Ectodermal cell (in vitro differentiated cells): Measurements from ENCODE around the gene ABO.
"Not testable (repeated sequence)": the region's sequence is repeated elsewhere in the genome, so short reads cannot be mapped to it uniquely, and the experiment has no call there.

Source experiments
- H3K27ac ChIP-seq: 2 replicates; pipeline ENCODE4 v1.7.0; 2013; ENCODE audit warnings: mild to moderate bottlenecking, low read depth, low read length; ENCODE audit not compliant: insufficient read depth, poor library complexity, severe bottlenecking
- H3K27me3 ChIP-seq: 2 replicates; pipeline ENCODE4 v1.7.0; 2013; ENCODE audit warnings: mild to moderate bottlenecking, low read length; ENCODE audit not compliant: insufficient read depth, control insufficient read depth, poor library complexity, severe bottlenecking
- H3K36me3 ChIP-seq: one replicate; pipeline ENCODE4 v1.7.0; 2013; ENCODE audit warnings: low read length; ENCODE audit not compliant: control insufficient read depth, insufficient read depth
- H3K4me1 ChIP-seq: one replicate; pipeline ENCODE4 v1.7.0; 2013; ENCODE audit warnings: low read length; ENCODE audit not compliant: control insufficient read depth, insufficient read depth
- H3K4me3 ChIP-seq: 2 replicates; pipeline ENCODE4 v1.7.0; 2013; ENCODE audit warnings: low read depth, low read length, control low read depth; ENCODE audit not compliant: insufficient read depth
- H3K9me3 ChIP-seq: 2 replicates; pipeline ENCODE4 v1.7.0; 2013; ENCODE audit warnings: mild to moderate bottlenecking, low read length, moderate library complexity; ENCODE audit not compliant: control insufficient read depth
- WGBS, 2 experiments: methylation state at CpG; one replicate each; pipeline ENCODE4 v1.1.7; 2013; ENCODE audit warnings: missing lambda C conversion rate in 2 of 2; 5-methylcytosine and 5-hydroxymethylcytosine counted together

Gene ABO

DNA sequence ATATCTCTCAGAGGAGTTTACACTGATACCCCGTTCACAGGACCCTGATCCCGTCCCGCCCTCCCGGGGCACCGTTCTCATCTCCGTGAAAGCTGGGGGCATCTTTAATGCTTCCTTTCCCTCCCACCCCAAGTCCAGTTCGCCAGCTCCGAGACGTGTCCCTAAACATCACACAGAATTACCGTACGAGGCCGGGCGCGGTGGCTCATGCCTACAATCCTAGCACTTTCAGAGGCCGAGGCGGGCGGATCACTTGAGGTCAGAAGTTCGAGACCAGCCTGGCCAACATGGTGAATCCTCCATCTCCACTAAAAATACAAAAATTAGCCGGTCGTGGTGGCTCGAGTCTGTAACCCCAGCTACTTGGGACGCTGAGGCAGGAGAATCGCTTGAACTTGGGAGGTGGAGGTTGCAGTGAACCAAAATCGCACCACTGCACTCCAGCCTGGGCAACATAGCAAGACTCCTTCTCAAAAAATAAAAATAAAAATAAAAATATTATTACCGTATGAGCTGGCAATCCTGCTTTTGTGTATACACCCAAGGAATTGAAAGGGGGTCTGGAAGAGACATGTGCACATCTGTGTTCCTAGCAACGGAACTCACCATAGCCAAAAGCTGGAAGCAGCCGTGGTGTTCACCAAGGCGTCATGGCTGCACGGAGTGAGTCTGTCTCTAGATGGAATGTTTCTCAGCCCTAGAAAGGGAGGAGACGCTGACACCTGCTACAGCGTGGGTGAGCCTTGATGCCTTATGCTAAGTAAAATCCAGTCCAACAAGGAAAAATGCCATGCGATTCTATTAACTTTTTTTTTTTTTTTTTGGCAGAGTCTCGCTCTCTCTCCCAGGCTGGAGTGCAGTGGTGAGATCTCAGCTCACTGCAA lies 1.2 kb upstream of the ABO start:
- H3K4me1 ChIP-seq = peaks cover 7% of the 10 kb centered on the region
- H3K27ac ChIP-seq = no peak overlapping the region
- 68 to 69% methylated on average over 33 of the region's 33 CpGs for WGBS, 2 experiments
- no peaks in the 10 kb centered on the region for H3K9me3 ChIP-seq
- peak overlapping the region; percentile 37 for H3K4me3 ChIP-seq
- peaks cover 72% of the 10 kb centered on the region for H3K27me3 ChIP-seq
- H3K36me3 ChIP-seq = no peaks in the 10 kb centered on the region

DNA sequence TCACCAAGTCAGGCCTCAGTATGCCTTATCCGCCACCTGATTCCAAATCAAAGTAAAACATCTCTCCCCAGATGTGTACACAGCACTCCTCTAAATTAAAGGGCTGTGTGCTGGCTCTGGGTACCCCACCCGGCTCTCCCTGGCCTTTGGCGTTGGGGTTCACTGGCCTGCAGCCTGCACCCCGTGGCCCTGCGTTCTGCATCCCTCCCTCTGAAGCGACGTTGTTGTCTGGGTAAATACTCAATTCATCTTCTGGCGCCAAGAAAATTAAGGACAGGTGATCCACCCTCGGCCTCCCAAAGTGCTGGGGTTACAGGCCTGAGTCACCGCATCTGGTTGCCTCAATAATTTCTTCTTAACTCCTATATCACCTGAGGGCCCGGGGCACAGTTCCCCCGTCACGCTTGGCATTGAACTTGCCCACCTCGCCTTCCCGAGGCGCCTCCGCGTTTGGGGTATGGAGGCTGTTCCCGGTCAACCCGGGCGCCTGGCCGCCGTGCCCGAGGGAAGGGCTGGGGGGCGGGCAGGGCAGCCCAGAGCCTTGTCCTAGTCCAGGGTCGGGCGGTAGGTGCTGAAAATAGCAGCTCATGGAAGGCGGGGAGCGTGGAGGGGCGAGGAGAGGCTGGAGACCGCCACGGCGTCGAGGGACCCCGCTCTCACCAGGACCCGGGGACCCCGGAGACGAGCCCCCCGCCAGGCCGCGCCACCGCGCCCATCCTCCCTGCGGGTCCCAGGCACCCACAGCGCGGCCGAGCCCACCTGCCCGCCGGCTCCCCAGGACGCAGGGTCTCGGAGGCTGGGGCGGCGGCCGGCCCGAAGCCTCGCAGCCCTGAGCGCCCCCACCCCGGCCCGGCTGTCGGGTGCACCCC lies 531 bp downstream of the ABO start:
- Histone ChIP-seq H3K27me3 (peaks cover 73% of the 10 kb centered on the region), H3K36me3 (no peaks in the 10 kb centered on the region), H3K27ac (no peak overlapping the region), H3K4me1 (peaks cover 7% of the 10 kb centered on the region), H3K9me3 (no peaks in the 10 kb centered on the region), H3K4me3 (peak overlapping the region; percentile 37)
- WGBS, 2 experiments = 61 to 65% methylated on average over 60 of the region's 60 CpGs

DNA sequence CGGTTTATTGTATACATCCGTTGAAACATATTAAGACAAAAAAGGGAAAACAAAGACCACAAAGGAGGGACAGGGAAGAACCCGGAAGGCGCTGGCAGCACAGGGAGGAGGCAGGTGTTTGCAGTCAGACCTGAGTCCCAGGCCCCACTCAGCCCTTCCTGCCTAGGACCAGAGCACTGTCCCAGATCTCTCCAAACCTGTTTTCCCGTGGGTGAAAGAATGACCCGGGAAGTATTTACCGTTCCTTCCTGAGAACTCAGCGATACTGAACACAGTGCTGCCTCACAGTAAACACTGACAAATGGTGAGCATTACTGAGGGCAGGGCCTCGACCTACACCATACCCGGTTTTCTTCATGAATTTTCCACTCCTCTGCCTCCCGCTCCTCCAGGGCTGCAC lies 1.2 kb downstream of the ABO start:
- Histone ChIP-seq H3K9me3 (no peaks in the 10 kb centered on the region), H3K27ac (no peak overlapping the region), H3K4me3 (no peak overlapping the region), H3K4me1 (peaks cover 7% of the 10 kb centered on the region), H3K36me3 (no peaks in the 10 kb centered on the region), H3K27me3 (peaks cover 73% of the 10 kb centered on the region)
- 88 to 89% methylated on average over 11 of the region's 11 CpGs for WGBS, 2 experiments

DNA sequence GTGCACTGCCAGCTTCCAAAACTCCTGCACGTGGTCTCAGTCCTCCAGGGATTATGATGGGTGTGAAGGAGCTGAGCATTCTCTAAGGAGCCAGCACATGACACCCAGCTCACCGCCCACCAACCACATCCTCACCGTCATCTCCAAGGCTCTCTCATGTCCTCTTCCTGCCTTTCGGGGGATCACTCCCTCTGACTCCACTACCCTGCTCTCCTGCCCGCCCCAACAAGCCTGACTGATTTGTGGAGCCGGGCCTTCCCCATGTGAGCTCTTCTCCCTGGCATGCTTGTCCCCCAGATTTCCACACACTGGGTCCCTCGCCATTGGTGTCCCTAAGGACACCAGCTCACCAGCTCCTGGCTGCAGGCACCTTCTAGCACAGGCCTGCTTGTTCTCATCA lies 1.9 kb downstream of the ABO start:
- H3K27me3 ChIP-seq = peaks cover 70% of the 10 kb centered on the region
- WGBS, 2 experiments = 76% methylated on average over 7 of the region's 7 CpGs

DNA sequence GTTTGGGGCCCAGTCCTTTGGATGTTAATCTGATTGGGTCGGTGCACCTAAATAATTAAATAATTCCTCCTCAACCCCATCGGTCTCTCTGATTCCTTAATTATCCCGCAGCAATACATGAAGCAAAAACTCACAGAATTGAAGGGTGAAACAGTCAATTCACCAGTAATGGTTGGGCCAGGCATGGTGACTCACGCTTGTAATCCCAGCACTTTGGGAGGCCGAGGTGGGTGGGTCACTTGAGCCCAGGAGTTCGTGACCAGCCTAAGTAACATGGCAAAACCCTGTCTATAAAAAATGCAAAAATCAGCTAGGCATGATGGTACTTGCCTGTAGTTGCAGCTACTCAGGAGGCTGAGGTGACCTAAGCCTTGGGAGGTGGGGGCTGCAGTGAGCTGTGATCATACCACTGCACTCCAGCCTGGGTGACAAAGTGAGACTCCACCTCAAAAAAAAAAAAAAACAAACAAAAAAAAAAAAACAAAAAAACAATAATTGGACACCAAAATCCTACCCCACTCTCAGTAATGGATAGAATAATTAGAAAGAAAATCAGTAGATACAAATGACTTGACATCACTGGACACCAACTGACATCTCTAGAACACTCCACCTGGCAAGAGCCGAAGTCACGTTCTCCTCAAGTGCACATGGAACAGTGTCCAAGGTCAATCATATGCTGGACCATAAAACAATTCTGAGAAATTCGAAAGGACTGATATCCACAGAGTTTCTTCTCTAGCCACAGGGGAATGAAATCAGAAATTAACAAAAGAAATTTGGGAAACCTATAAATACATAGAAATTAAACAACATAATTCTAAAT lies 5.3 kb downstream of the ABO start:
- Histone ChIP-seq H3K27me3 (peaks cover 37% of the 10 kb centered on the region), H3K4me3 (no peak overlapping the region), H3K27ac (no peak overlapping the region), H3K36me3 (no peaks in the 10 kb centered on the region), H3K4me1 (no peaks in the 10 kb centered on the region), H3K9me3 (no peaks in the 10 kb centered on the region)
- 88 to 91% methylated on average over 9 of the region's 9 CpGs for WGBS, 2 experiments

More for the DNA sequence above, 1.9 kb downstream of the ABO start:
- H3K4me3 ChIP-seq = no peak overlapping the region
- no peak overlapping the region for H3K27ac ChIP-seq
- H3K36me3 ChIP-seq = no peaks in the 10 kb centered on the region
- H3K9me3 ChIP-seq = no peaks in the 10 kb centered on the region
- peaks cover 7% of the 10 kb centered on the region for H3K4me1 ChIP-seq

DNA sequence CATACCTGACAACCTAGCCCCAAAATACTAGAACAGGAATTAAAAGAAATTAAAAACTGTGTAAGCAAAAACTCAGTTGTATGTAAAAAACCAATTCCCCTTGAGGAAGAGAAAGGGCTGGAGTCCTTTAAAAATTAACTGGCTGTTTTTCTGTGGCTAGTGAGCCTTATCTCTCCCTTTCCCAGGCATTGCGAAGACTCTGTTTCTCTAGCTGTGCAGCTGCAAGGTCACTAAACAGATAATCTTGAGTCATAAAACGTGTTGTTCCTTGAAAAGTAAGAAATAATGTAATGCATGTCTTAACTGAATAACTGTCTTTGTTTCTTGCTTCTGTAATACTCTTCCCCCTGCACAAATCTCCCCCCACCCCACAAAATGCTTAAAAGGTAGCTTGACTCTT lies 5.9 kb downstream of the ABO start:
- 83 to 86% methylated on average over 2 of the region's 2 CpGs for WGBS, 2 experiments
- not testable (repeated sequence) for H3K4me1 ChIP-seq, H3K27ac ChIP-seq, H3K36me3 ChIP-seq, H3K4me3 ChIP-seq, H3K9me3 ChIP-seq
- peaks cover 30% of the 10 kb centered on the region for H3K27me3 ChIP-seq

DNA sequence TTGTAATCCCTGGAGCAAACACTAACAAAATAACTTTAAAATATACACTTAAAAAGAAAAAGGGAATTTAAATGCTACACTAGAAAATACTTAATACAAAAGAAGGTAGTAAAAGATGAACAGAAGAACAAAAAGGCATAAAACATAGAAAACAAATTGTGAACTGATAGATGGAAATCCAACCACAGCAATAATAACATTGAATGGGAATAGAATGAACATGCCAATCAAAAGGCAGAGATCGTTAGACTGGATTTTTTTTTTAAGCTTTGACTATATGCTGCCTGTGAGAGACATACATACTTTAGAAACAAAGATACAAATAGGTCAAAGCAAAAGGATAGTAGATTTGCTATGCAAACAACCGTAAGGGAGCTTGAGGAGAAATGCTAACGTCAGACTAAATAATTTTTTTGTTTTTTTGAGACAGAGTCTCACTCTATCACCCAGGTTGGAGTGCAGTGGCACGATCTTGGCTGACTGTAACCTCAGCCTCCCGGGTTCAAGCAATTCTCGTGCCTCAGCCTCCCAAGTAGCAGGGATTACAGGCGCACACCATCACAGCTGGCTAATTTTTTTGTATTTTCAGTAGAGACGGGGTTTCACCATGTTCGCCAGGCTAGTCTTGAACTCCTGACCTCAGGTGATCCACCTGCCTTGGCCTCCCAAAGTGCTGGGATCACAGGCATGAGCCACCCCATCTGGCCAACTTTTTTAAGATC lies 6.5 kb downstream of the ABO start:
- Histone ChIP-seq H3K4me3 (no peak overlapping the region), H3K27me3 (peaks cover 24% of the 10 kb centered on the region)
- WGBS, 2 experiments = 81 to 82% methylated on average over 9 of the region's 9 CpGs

DNA sequence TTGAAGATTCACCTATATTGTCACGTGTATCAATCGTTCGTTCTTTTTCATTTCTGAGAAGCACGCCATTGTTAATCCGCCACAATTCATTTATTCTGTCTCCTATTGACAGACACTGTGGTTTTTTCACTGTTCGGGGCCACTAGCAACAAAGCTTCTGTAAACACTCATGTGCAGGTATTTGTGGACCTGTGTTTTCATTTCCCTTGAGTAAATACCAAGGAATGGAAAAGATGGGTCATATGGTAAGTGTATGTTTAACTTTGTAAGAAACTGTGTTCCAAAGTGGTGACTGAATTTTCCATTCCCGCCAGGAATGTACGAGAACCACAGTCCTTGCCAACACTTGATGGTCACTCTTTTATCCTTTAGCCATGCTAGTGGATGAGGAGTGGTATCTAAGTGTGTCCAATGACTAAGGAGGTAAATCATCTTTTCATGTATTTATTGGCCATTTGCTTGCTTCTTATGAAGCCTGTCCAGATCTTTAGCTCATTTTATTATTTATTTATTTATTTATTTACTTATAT lies 10.7 kb downstream of the ABO start:
- Histone ChIP-seq H3K36me3 (no peaks in the 10 kb centered on the region), H3K27me3 (no peaks in the 10 kb centered on the region), H3K27ac (no peak overlapping the region), H3K9me3 (no peaks in the 10 kb centered on the region), H3K4me1 (no peaks in the 10 kb centered on the region), H3K4me3 (no peak overlapping the region)
- WGBS, 2 experiments = 90 to 92% methylated on average over 8 of the region's 8 CpGs

More for the DNA sequence above, 6.5 kb downstream of the ABO start:
- Histone ChIP-seq H3K4me1 (no peaks in the 10 kb centered on the region), H3K9me3 (no peaks in the 10 kb centered on the region), H3K27ac (no peak overlapping the region), H3K36me3 (no peaks in the 10 kb centered on the region)

DNA sequence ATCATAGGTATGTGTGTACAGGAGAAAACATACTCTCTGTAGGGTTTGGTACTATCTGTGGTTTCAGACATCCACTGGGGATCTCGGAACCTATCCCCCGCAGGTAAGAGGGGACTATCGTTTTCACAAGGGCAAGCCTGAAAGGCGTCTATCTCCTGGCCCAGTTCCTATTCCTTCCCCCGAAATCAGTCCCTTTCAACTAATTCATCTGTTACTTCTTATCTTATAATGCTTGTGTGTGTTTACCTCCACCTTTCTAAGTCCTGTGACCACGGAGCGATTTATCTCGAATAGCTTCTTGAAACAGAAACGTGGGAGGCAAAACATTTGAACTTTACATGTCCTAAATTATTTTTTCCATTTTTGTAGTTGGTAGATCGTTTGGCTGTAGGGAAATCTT lies 11.4 kb downstream of the ABO start:
- no peaks in the 10 kb centered on the region for H3K36me3 ChIP-seq
- H3K4me3 ChIP-seq = no peak overlapping the region
- H3K27me3 ChIP-seq = no peaks in the 10 kb centered on the region
- no peaks in the 10 kb centered on the region for H3K9me3 ChIP-seq
- H3K27ac ChIP-seq = no peak overlapping the region
- WGBS, 2 experiments = 89 to 90% methylated on average over 8 to 10 of the region's 10 CpGs
- H3K4me1 ChIP-seq = no peaks in the 10 kb centered on the region
